Esophagus squamous epithelium (tissue), 5 donors: ENCODE data around the gene KLRG1. TPM values are rescaled to one million over a fixed set of nuclear protein-coding genes. Genes with fewer than 3 reads are reported as not detected.
A peak's percentile ranks its signal among the peaks of the same experiment; 100 is the strongest.

ENCODE experiments used
- DNase-seq: peaks from one replicate; lab custom pipeline; 2025; lab: John Stamatoyannopoulos, UW
- H3K27ac ChIP-seq, 4 donors: fragments of 200-600 bp; sonication (generic); one replicate each; pipeline ENCODE4 v1.5.1; 2016 to 2019; ENCODE audit warnings: mild to moderate bottlenecking in 1 of 4
- H3K27me3 ChIP-seq, 4 donors: fragments of 200-600 bp; sonication (generic); 1 replicate in 3 of 4; 2 replicates in 1 of 4; pipeline versions ENCODE4 v1.5.1 to v1.6.0; 2017 to 2021; ENCODE audit warnings: antibody characterized with exemption in 1 of 4
- H3K36me3 ChIP-seq, 3 donors: fragments of 200-600 bp; sonication (generic); one replicate each; pipeline ENCODE4 v1.5.1; 2016 to 2019
- H3K4me1 ChIP-seq, 3 donors: fragments of 200-600 bp; sonication (generic); one replicate each; pipeline ENCODE4 v1.5.1; 2017 to 2019
- H3K4me3 ChIP-seq, 4 donors: fragments of 200-600 bp; sonication (generic); 1 replicate in 3 of 4; 2 replicates in 1 of 4; pipeline ENCODE4 v1.5.1; 2016 to 2019; ENCODE audit warnings: mild to moderate bottlenecking in 2 of 4, moderate library complexity in 1 of 4
- H3K9me3 ChIP-seq, 3 donors: fragments of 200-600 bp; sonication (generic); one replicate each; pipeline ENCODE4 v1.5.1; 2016 to 2019
- CTCF ChIP-seq, 6 experiments: fragments of 450-650 bp in 4 of 6; fragments of 200-600 bp in 2 of 6; sonication (generic) in 2 of 6; IDR thresholded peaks; one replicate each; pipeline ENCODE4 v1.5.1; 2016 to 2019; ENCODE audit warnings: antibody characterized with exemption in 6 of 6, mild to moderate bottlenecking in 4 of 6, moderate library complexity in 4 of 6
- POLR2A ChIP-seq, 4 donors: fragments of 450-650 bp; IDR thresholded peaks; one replicate each; pipeline ENCODE4 v1.6.1; 2017; ENCODE audit warnings: antibody characterized with exemption in 4 of 4, mild to moderate bottlenecking in 4 of 4, moderate library complexity in 3 of 4
- WGBS, 2 donors: methylation state at CpG; one replicate each; pipeline ENCODE4 v1.1.5; 2018; 5-methylcytosine and 5-hydroxymethylcytosine counted together
- intact Hi-C: fragments of 100-400 bp; cut with DNase I; formaldehyde crosslinking; loops from one replicate; pipeline ENCODE4 v1.15.0; 2022
- total RNA-seq, 4 donors: library from RNA; depleted of rRNA; stranded (reverse); fragments of >200 nt; gene quantifications; one replicate each; pipeline ENCODE4 v1.1.0, GENCODE V29; 2016
- donor health status: DM: yes; HTN: yes; CAD: no.

The KLRG1 gene
- total RNA-seq, 4 donors from 2014 or later, result 0.48 to 2.7 (median 0.75) TPM

- no peaks in the 10 kb centered on the region for H3K36me3 ChIP-seq
- H3K27ac ChIP-seq, result no peak overlapping the region
- H3K9me3 ChIP-seq, result no peaks in the 10 kb centered on the region
- no peak overlapping the region for H3K4me3 ChIP-seq
- intact Hi-C loops, result loop anchor here (10.0 kb wide), 1 partner anchor 79 kb away; no protein-coding TSS in a partner anchor
- 81 to 96% methylated on average over 2 of the region's 2 CpGs for WGBS, 2 donors
- DNase-seq, result no peak
- H3K27me3 ChIP-seq, result no peaks in the 10 kb centered on the region
- H3K4me1 ChIP-seq, result no peaks in the 10 kb centered on the region
- TF ChIP-seq CTCF (IDR thresholded peaks at IDR 0.05) (no peak), POLR2A (IDR thresholded peaks at IDR 0.05) (no peak)
These were observed 44.0 kb downstream of the KLRG1 start for GRCh38 chr12:9033265-9033887.

GRCh38 chr12:9034095-9034494 is 44.7 kb downstream of the KLRG1 start:
- H3K27me3 ChIP-seq, result no peaks in the 10 kb centered on the region
- H3K36me3 ChIP-seq, result no peaks in the 10 kb centered on the region
- no peak overlapping the region for H3K27ac ChIP-seq
- intact Hi-C loops, result loop anchor here (10.0 kb wide), 1 partner anchor 79 kb away; no protein-coding TSS in a partner anchor
- no peaks in the 10 kb centered on the region for H3K9me3 ChIP-seq
- no peak for TF ChIP-seq POLR2A (IDR thresholded peaks at IDR 0.05)
- TF ChIP-seq CTCF (IDR thresholded peaks at IDR 0.05), result no peak
- no peaks in the 10 kb centered on the region for H3K4me1 ChIP-seq
- 90 to 92% methylated on average over 6 of the region's 6 CpGs for WGBS, 2 donors
- H3K4me3 ChIP-seq, result no peak overlapping the region
- DNase-seq, result no peak

- H3K27ac ChIP-seq, result no peak overlapping the region
- no peak for DNase-seq
- intact Hi-C loops, result loop anchor here (10.0 kb wide), 1 partner anchor 81 kb away; no protein-coding TSS in a partner anchor
- no peak overlapping the region for H3K4me3 ChIP-seq
- 71 to 84% methylated on average over 6 of the region's 6 CpGs for WGBS, 2 donors
- no peak for TF ChIP-seq CTCF (IDR thresholded peaks at IDR 0.05)
- TF ChIP-seq POLR2A (IDR thresholded peaks at IDR 0.05), result no peak
- no peaks in the 10 kb centered on the region for H3K27me3 ChIP-seq
- no peaks in the 10 kb centered on the region for H3K4me1 ChIP-seq
- no peaks in the 10 kb centered on the region for H3K36me3 ChIP-seq
- H3K9me3 ChIP-seq, result no peaks in the 10 kb centered on the region
These were observed 46.9 kb downstream of the KLRG1 start for GRCh38 chr12:9036227-9036626.

- intact Hi-C loops, result loop anchor here (10.0 kb wide), 1 partner anchor 83 kb away; no protein-coding TSS in a partner anchor
- no peaks in the 10 kb centered on the region for H3K9me3 ChIP-seq
- no peak overlapping the region for H3K27ac ChIP-seq
- H3K36me3 ChIP-seq, result no peaks in the 10 kb centered on the region
- H3K4me1 ChIP-seq, result no peaks in the 10 kb centered on the region
- no peak overlapping the region for H3K4me3 ChIP-seq
- H3K27me3 ChIP-seq, result no peaks in the 10 kb centered on the region
- TF ChIP-seq CTCF (IDR thresholded peaks at IDR 0.05), result no peak
- TF ChIP-seq POLR2A (IDR thresholded peaks at IDR 0.05), result no peak
- 70 to 74% methylated on average over 3 of the region's 3 CpGs for WGBS, 2 donors
- DNase-seq, result no peak
These were observed 48.1 kb downstream of the KLRG1 start for GRCh38 chr12:9037431-9037830.

- H3K27me3 ChIP-seq, result no peaks in the 10 kb centered on the region
- H3K4me1 ChIP-seq, result no peaks in the 10 kb centered on the region
- no peak overlapping the region for H3K27ac ChIP-seq
- DNase-seq, result no peak
- no peaks in the 10 kb centered on the region for H3K36me3 ChIP-seq
- no peaks in the 10 kb centered on the region for H3K9me3 ChIP-seq
- intact Hi-C loops, result loop anchor here (10.0 kb wide), 1 partner anchor 85 kb away; no protein-coding TSS in a partner anchor
- no peak overlapping the region for H3K4me3 ChIP-seq
- 0 to 18% methylated on average over 3 of the region's 3 CpGs for WGBS, 2 donors
- peak; percentile 49 to 85 (median 73) for TF ChIP-seq CTCF (IDR thresholded peaks at IDR 0.05)
- no peak for TF ChIP-seq POLR2A (IDR thresholded peaks at IDR 0.05)
These were observed 50.1 kb downstream of the KLRG1 start for GRCh38 chr12:9039397-9039977.
